GM12878 (cell line): ENCODE measurements around the gene PGA4. TPM values are rescaled to one million over a fixed set of nuclear protein-coding genes. Genes with fewer than 3 reads are reported as not detected.
"Not testable (repeated sequence)": the region's sequence is repeated elsewhere in the genome, so short reads cannot be mapped to it uniquely, and the experiment has no call there.

Source experiments
- ATAC-seq: fragments of 200-7000 bp; cut with Tn5 transposase; 3 replicates; pipeline ENCODE4 v1.9.1; 2020; ENCODE audit warnings: mild to moderate bottlenecking, moderate library complexity
- BruUV-seq: library from RNA; stranded (reverse); fragments of 400-500 nt; replicated peaks from 2 replicates; lab custom pipeline; 2021; lab: Mats Ljungman, UMichigan
- CTCF ChIA-PET: fragments of 300-600 bp; sonication (Branson Sonifier 250); formaldehyde crosslinking; extraction: SDS; loops from one replicate; lab custom pipeline; 2021; ENCODE audit warnings: inconsistent platforms; lab: Yijun Ruan, JAX
- POLR2A ChIA-PET: fragments of 350-600 bp; formaldehyde crosslinking; extraction: SDS; loops from one replicate; lab custom pipeline; 2021; ENCODE audit warnings: inconsistent platforms; lab: Charles Lee
- RAD21 ChIA-PET: fragments of 300-600 bp; sonication (Branson Sonifier 250); formaldehyde crosslinking; loops from one replicate; lab custom pipeline; 2023; ENCODE audit warnings: antibody characterized with exemption; ENCODE audit not compliant: unreplicated experiment; lab: Charles Lee
- SMC1A ChIA-PET: fragments of 300-600 bp; sonication (Branson Sonifier 250); formaldehyde crosslinking; loops from one replicate; lab custom pipeline; 2023; ENCODE audit not compliant: unreplicated experiment, uncharacterized antibody; lab: Charles Lee
- DNase-seq: peaks from one replicate; pipeline ENCODE4 v3.0.0-alpha.2; 2011; ENCODE audit warnings: low read depth, low spot score
- FAIRE-seq: peaks from 3 replicates; lab custom pipeline; 2011; peaks lifted over from hg19 to GRCh38; lab: Jason Lieb, UNC
- H2AFZ ChIP-seq: 2 replicates; pipeline ENCODE4 v1.6.0; 2011; ENCODE audit warnings: low read depth, low read length, control low read depth; ENCODE audit not compliant: control insufficient read depth
- H3K27ac ChIP-seq: 2 replicates; pipeline ENCODE4 v1.5.1; 2011; ENCODE audit warnings: control low read depth; ENCODE audit not compliant: control insufficient read depth, insufficient read depth
- H3K27me3 ChIP-seq, 2 experiments: replicated peaks in 1 of 2; 2 replicates each; pipeline versions ENCODE4 v1.6.0 to v1.6.1; 2011; ENCODE audit warnings: low read length in 1 of 2; ENCODE audit not compliant: control insufficient read depth in 2 of 2, insufficient read depth in 2 of 2
- H3K36me3 ChIP-seq, 2 experiments: 2 replicates each; pipeline ENCODE4 v1.5.1; 2011; ENCODE audit warnings: low read length in 1 of 2; ENCODE audit not compliant: control insufficient read depth in 2 of 2, insufficient read depth in 2 of 2
- H3K4me1 ChIP-seq: 2 replicates; pipeline ENCODE4 v1.6.1; 2011; ENCODE audit warnings: mild to moderate bottlenecking, low read length, moderate library complexity, mixed read lengths; ENCODE audit not compliant: control insufficient read depth, insufficient read depth
- H3K4me2 ChIP-seq: 2 replicates; pipeline ENCODE4 v1.6.0; 2011; ENCODE audit warnings: control low read depth; ENCODE audit not compliant: control insufficient read depth, insufficient read depth
- H3K4me3 ChIP-seq: fragments of 200-600 bp; sonication (generic); 2 replicates; pipeline ENCODE4 v1.5.1; 2016
- H3K79me2 ChIP-seq: 2 replicates; pipeline ENCODE4 v1.6.0; 2011; ENCODE audit warnings: low read length; ENCODE audit not compliant: control insufficient read depth, insufficient read depth
- H3K9ac ChIP-seq: 2 replicates; pipeline ENCODE4 v1.8.0; 2011; ENCODE audit warnings: low read length, control low read depth, mixed read lengths; ENCODE audit not compliant: control insufficient read depth, insufficient read depth
- H3K9me3 ChIP-seq: replicated peaks from 3 replicates; pipeline ENCODE4 v1.5.1; 2011; ENCODE audit warnings: mild to moderate bottlenecking, low read length; ENCODE audit not compliant: control insufficient read depth, insufficient read depth
- H4K20me1 ChIP-seq: 2 replicates; pipeline ENCODE4 v1.6.0; 2011; ENCODE audit not compliant: control insufficient read depth, insufficient read depth
- WGBS: methylation state at CpG from one replicate; pipeline ENCODE4 v1.1.6; 2016; ENCODE audit warnings: low lambda C conversion rate; ENCODE audit not compliant: insufficient replicate concordance, insufficient coverage; ENCODE audit errors: missing lambda C conversion rate; 5-methylcytosine and 5-hydroxymethylcytosine counted together
- in situ Hi-C: fragments of 300-500 bp; cut with MboI; formaldehyde crosslinking; loops from 9 replicates; pipeline ENCODE4 v1.14.3; 2018; ENCODE audit warnings: mixed read lengths
- intact Hi-C: fragments of 100-400 bp; cut with micrococcal nuclease; formaldehyde crosslinking; loops from one replicate; pipeline ENCODE4 v1.14.2; 2022; ENCODE audit not compliant: unreplicated experiment
- polyA plus RNA-seq, 11 experiments: library from polyadenylated mRNA; depleted of rRNA in 4 of 11; unstranded in 6 of 11; stranded (reverse) in 5 of 11; fragments of >200 nt; fragmentation: Nextera tagmentation in 4 of 11; fragmentation: Illumina TruSeq in 1 of 11; extraction: Ambion mirVana in 4 of 11; extraction: Trizol in 1 of 11; gene quantifications; 1 replicate in 1 of 11; 2 replicates in 10 of 11; pipeline versions ENCODE4 v1.2.1 to v1.2.3, GENCODE V29; 2011 to 2016; ENCODE audit warnings: inconsistent platforms in 2 of 11, missing spikeins in 2 of 11, low read depth in 1 of 11
- total RNA-seq, 4 experiments: library from RNA; depleted of rRNA in 3 of 4; stranded (reverse); fragments of >200 nt in 3 of 4; fragmentation: Illumina TruSeq in 1 of 4; extraction: Trizol in 1 of 4; gene quantifications; 2 replicates each; pipeline versions ENCODE4 v1.2.1 to v1.2.3, GENCODE V29; 2013 to 2021

The PGA4 gene
- total and polyA plus RNA-seq, 10 of the 15 experiments (the other 5 are each of a cell fraction or from before 2014, with no cell fraction given): not detected

DNA sequence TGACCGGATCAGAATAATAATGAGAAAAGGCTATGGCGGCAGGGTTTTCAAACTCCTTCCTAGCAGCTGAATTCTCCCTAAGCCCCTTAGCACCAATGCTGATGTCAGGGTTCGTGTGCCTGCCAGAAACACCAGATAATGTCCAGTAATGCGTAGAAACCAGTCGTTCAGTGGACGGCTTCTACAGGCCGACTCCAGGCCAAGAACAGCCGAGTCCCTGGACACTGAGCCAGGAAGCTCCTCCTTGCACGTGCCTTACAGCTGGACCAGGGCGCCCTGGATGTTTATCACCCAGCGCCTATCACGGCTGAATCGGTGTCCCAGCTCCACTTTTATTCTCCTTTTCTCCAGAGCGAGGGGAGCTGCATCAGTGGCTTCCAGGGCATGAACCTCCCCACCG lies 9.9 kb upstream of the PGA4 start:
- POLR2A ChIA-PET, BruUV-seq, RAD21 ChIA-PET, SMC1A ChIA-PET, H3K79me2 ChIP-seq, DNase-seq, FAIRE-seq, H3K27me3 ChIP-seq, H3K4me2 ChIP-seq, ATAC-seq, in situ Hi-C loops, H3K36me3 ChIP-seq, CTCF ChIA-PET, H2AFZ ChIP-seq, H3K4me1 ChIP-seq, H3K27ac ChIP-seq, intact Hi-C loops, H3K9me3 ChIP-seq, H3K4me3 ChIP-seq, H3K9ac ChIP-seq, H4K20me1 ChIP-seq: not testable (repeated sequence)
- no CpG with 5 or more reads among the region's 15 CpGs for WGBS

DNA sequence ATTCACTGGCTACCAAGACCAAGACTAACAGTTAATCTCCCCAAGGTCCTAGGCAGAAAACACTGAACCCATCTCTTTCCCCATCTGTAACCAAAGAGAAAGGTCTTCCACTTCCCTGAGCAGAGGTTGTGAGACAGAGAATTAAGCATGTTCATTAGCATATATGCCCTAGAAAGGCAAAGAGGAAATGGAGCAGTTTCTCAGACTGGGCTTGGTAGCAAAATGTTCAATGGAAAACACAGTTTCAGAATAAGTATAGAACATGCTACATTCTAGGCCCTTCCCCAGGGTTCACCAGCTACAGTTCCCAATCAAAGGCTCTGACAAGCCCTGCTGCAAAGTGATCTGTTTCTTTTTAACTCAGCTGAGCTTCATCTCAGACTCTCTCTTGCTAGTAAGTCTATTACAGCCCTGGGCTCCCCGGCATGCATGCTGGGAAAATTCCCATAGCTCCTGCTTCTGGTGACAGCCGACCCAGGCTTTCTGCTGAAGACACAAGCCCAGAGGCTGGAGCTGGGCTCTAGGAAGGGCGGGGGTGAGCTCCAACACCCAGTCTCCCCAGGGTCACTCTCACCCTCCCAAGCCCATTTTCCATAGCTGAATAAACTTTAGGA lies 8.3 kb upstream of the PGA4 start:
- CTCF ChIA-PET, H3K9ac ChIP-seq, H3K4me1 ChIP-seq, RAD21 ChIA-PET, H3K9me3 ChIP-seq, H4K20me1 ChIP-seq, ATAC-seq, DNase-seq, in situ Hi-C loops, intact Hi-C loops, H3K79me2 ChIP-seq, H3K4me3 ChIP-seq, POLR2A ChIA-PET, BruUV-seq, H3K27ac ChIP-seq, H2AFZ ChIP-seq, FAIRE-seq, H3K27me3 ChIP-seq, H3K36me3 ChIP-seq, H3K4me2 ChIP-seq, SMC1A ChIA-PET: not testable (repeated sequence)
- WGBS: no CpG with 5 or more reads among the region's 3 CpGs

DNA sequence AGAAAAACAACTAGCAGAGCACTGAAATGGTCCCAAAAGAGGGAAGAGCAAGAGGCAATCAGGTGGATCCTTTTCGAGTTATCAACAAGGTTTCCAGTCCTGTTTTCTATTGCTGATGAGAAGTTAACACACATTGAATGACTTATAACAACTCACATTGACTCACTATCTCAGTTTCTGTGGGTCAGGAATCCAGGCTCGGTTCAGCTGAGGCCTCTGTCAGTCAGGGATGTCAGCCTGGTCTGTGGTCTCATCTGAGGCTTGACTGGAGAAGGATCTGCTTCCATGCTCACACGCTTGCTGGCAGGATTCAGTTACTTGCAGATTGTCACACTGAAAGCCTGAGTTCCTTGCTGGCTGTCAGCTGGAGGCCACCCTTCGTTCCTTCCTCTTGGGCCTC lies 3.8 kb upstream of the PGA4 start:
- intact Hi-C loops, CTCF ChIA-PET, BruUV-seq: not testable (repeated sequence)

DNA sequence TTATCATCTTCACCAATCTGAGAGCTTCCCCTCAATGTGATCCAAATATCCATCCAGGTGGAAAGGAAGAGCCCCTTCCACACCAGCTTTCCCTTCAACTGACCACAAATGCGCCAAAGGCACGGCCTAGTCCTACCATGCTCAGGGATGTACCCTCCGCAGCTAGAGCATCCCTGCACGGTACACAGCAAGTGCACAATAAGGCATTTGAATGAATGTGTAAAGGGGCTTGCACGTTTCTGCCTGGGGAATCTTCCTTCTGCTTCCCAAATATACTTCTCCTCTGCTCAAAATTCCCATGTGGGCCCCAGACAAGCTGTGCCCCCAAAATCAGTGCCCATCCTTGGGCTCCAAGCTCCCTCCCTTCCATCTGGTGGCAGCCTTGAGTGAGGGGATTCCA lies 3.1 kb upstream of the PGA4 start:
- SMC1A ChIA-PET, RAD21 ChIA-PET, H3K9ac ChIP-seq, H2AFZ ChIP-seq, FAIRE-seq, ATAC-seq, in situ Hi-C loops, H3K4me1 ChIP-seq, H3K79me2 ChIP-seq, H3K4me2 ChIP-seq, H3K4me3 ChIP-seq, DNase-seq, CTCF ChIA-PET, H3K27me3 ChIP-seq, H3K36me3 ChIP-seq, intact Hi-C loops, H3K27ac ChIP-seq, H3K9me3 ChIP-seq, BruUV-seq, POLR2A ChIA-PET, H4K20me1 ChIP-seq: not testable (repeated sequence)
- 12% methylated on average over 5 of the region's 5 CpGs for WGBS

More for the DNA sequence above, 3.8 kb upstream of the PGA4 start:
- H3K9me3 ChIP-seq, H3K27ac ChIP-seq, H3K36me3 ChIP-seq, DNase-seq, SMC1A ChIA-PET, in situ Hi-C loops, H4K20me1 ChIP-seq, H3K4me1 ChIP-seq, RAD21 ChIA-PET, H3K27me3 ChIP-seq, H3K4me3 ChIP-seq, FAIRE-seq, POLR2A ChIA-PET, H3K9ac ChIP-seq, H3K4me2 ChIP-seq, H2AFZ ChIP-seq, H3K79me2 ChIP-seq, ATAC-seq: not testable (repeated sequence)
- WGBS: no CpG with 5 or more reads among the region's 4 CpGs
